GM21360 (cell line): ENCODE measurements around the gene LEFTY1.
"Not testable (repeated sequence)": the region's sequence is repeated elsewhere in the genome, so short reads cannot be mapped to it uniquely, and the experiment has no call there.

Experiments
- ATAC-seq: cut with Tn5 transposase; IDR thresholded peaks from one replicate; pipeline ENCODE4 v1.9.1; 2021; ENCODE audit warnings: mild to moderate bottlenecking, moderate library complexity; ENCODE audit not compliant: unreplicated experiment

LEFTY1 gene

GRCh38 chr1:225888898-225889601 is at the start of gene LEFTY1:
TSS of gene LEFTY1 (minus strand) at chr1:225889146. CDS start at chr1:225889066, 80 bp downstream.
- no peak for ATAC-seq

GRCh38 chr1:225937048-225937968 is 48.4 kb upstream of the LEFTY1 start:
- ATAC-seq, result no peak

GRCh38 chr1:225936523-225936922 is 47.6 kb upstream of the LEFTY1 start:
- no peak for ATAC-seq

- ATAC-seq, result not testable (repeated sequence)
Measured at GRCh38 chr1:225936086-225936485, 47.1 kb upstream of the LEFTY1 start.

- no peak for ATAC-seq
Measured at GRCh38 chr1:225934711-225935110, 45.8 kb upstream of the LEFTY1 start.

GRCh38 chr1:225933072-225933471 is 44.1 kb upstream of the LEFTY1 start:
- ATAC-seq, result no peak

- ATAC-seq, result no peak
Measured at GRCh38 chr1:225931270-225932136, 42.6 kb upstream of the LEFTY1 start.

GRCh38 chr1:225930566-225930965 is 41.6 kb upstream of the LEFTY1 start:
- no peak for ATAC-seq

- ATAC-seq, result not testable (repeated sequence)
Measured at GRCh38 chr1:225929462-225929861, 40.5 kb upstream of the LEFTY1 start.

GRCh38 chr1:225928186-225929175 is 39.5 kb upstream of the LEFTY1 start:
- ATAC-seq, result no peak

GRCh38 chr1:225926551-225927113 is 37.7 kb upstream of the LEFTY1 start:
- ATAC-seq, result no peak

- ATAC-seq, result peak; percentile 97
Measured at GRCh38 chr1:225923692-225924555, 35.0 kb upstream of the LEFTY1 start, which contains the start of gene PYCR2. TSS of gene PYCR2 (minus strand) at chr1:225924250. CDS start at chr1:225924110, 140 bp downstream.

GRCh38 chr1:225923381-225923691 is 34.4 kb upstream of the LEFTY1 start:
- no peak for ATAC-seq

- ATAC-seq, result no peak
Measured at GRCh38 chr1:225921734-225922709, 33.1 kb upstream of the LEFTY1 start.

GRCh38 chr1:225919906-225920305 is 31.0 kb upstream of the LEFTY1 start:
- ATAC-seq, result no peak

GRCh38 chr1:225918280-225918679 is 29.3 kb upstream of the LEFTY1 start:
- ATAC-seq, result no peak

- ATAC-seq, result no peak
Measured at GRCh38 chr1:225917536-225917935, 28.6 kb upstream of the LEFTY1 start.
